Stomach (tissue), 9 donors: ENCODE data around the gene DPP10. TPM values are rescaled to one million over a fixed set of nuclear protein-coding genes. Genes with fewer than 3 reads are reported as not detected.

Experiments
- DNase-seq, 2 donors: peaks; one replicate each; pipeline versions ENCODE4 v3.0.0 to v3.0.0-alpha.2; 2013 to 2019
- H3K27ac ChIP-seq, 5 donors: fragments of 200-600 bp in 4 of 5; sonication (generic) in 4 of 5; one replicate each; pipeline ENCODE4 v1.5.1; 2013 to 2019; ENCODE audit warnings: mild to moderate bottlenecking in 1 of 5, moderate library complexity in 1 of 5
- H3K27me3 ChIP-seq, 3 donors: fragments of 200-600 bp; sonication (generic); one replicate each; pipeline ENCODE4 v1.5.1; 2017 to 2019; ENCODE audit warnings: mixed run types in 1 of 3
- H3K36me3 ChIP-seq, 4 donors: fragments of 200-600 bp; sonication (generic); 1 replicate in 3 of 4; 2 replicates in 1 of 4; pipeline ENCODE4 v1.5.1; 2016 to 2019
- H3K4me1 ChIP-seq, 4 donors: fragments of 200-600 bp; sonication (generic); one replicate each; pipeline ENCODE4 v1.5.1; 2016 to 2019
- H3K4me3 ChIP-seq, 4 donors: fragments of 200-600 bp; sonication (generic) in 3 of 4; one replicate each; pipeline ENCODE4 v1.5.1; 2016 to 2019; ENCODE audit warnings: mild to moderate bottlenecking in 1 of 4
- H3K9me3 ChIP-seq, 4 donors: fragments of 200-600 bp; sonication (generic); one replicate each; pipeline ENCODE4 v1.5.1; 2016 to 2019
- EP300 ChIP-seq: sonication (generic); formaldehyde crosslinking; IDR thresholded peaks from one replicate; pipeline ENCODE4 v1.6.1; 2017; ENCODE audit warnings: antibody characterized with exemption
- POLR2A ChIP-seq, 4 donors: fragments of 450-650 bp; IDR thresholded peaks; one replicate each; pipeline ENCODE4 v1.6.1; 2016; ENCODE audit warnings: antibody characterized with exemption in 4 of 4, control low read depth in 2 of 4, mild to moderate bottlenecking in 1 of 4, moderate library complexity in 1 of 4
- POLR2AphosphoS5 ChIP-seq, 3 donors: sonication (generic); formaldehyde crosslinking; IDR thresholded peaks; one replicate each; pipeline ENCODE4 v1.6.1; 2016; ENCODE audit warnings: antibody characterized with exemption in 3 of 3
- WGBS, 5 donors: extraction: QIAGEN DNeasy Blood & Tissue Kit in 3 of 5; methylation state at CpG; one replicate each; pipeline versions ENCODE4 v1.1.5 to v1.1.7; 2013 to 2018; 5-methylcytosine and 5-hydroxymethylcytosine counted together
- intact Hi-C: fragments of 100-400 bp; cut with DNase I; formaldehyde crosslinking; loops from one replicate; pipeline ENCODE4 v1.15.1; 2023; ENCODE audit warnings: low total_unique reads
- polyA plus RNA-seq, 3 donors: library from polyadenylated mRNA; stranded (reverse); fragments of 200-250 nt; gene quantifications; one replicate each; pipeline ENCODE4 v1.2.3, GENCODE V29; 2013
- total RNA-seq, 5 donors: library from RNA; depleted of rRNA; stranded (reverse); fragments of >200 nt; gene quantifications; one replicate each; pipeline versions ENCODE4 v1.1.0 to v1.2.3, GENCODE V29; 2014 to 2016
- TF ChIP-seq, protein P1 (sequence below), 7 experiments: fragments of 450-650 bp in 4 of 7; fragments of 200-600 bp in 3 of 7; sonication (generic) in 3 of 7; IDR thresholded peaks; one replicate each; pipeline ENCODE4 v1.5.1; 2016 to 2019; ENCODE audit warnings: antibody characterized with exemption in 7 of 7, control low read depth in 2 of 7, mild to moderate bottlenecking in 1 of 7
- donor health status: healthy with polysubstance abuse.
- donor health status: Bipolar disorder and iron deficiency.
- donor health status: healthy.

Gene DPP10
- total and polyA plus RNA-seq, 8 donors = 0.18 to 15.6 (median 2.0) TPM; not detected in 1

- DNase-seq = no peak
- intact Hi-C loops = no loop called here
- no peaks in the 10 kb centered on the region for H3K4me1 ChIP-seq
- H3K27ac ChIP-seq = no peak overlapping the region
- H3K4me3 ChIP-seq = no peak overlapping the region
- H3K27me3 ChIP-seq = no peaks in the 10 kb centered on the region
- TF ChIP-seq, protein P1, sequence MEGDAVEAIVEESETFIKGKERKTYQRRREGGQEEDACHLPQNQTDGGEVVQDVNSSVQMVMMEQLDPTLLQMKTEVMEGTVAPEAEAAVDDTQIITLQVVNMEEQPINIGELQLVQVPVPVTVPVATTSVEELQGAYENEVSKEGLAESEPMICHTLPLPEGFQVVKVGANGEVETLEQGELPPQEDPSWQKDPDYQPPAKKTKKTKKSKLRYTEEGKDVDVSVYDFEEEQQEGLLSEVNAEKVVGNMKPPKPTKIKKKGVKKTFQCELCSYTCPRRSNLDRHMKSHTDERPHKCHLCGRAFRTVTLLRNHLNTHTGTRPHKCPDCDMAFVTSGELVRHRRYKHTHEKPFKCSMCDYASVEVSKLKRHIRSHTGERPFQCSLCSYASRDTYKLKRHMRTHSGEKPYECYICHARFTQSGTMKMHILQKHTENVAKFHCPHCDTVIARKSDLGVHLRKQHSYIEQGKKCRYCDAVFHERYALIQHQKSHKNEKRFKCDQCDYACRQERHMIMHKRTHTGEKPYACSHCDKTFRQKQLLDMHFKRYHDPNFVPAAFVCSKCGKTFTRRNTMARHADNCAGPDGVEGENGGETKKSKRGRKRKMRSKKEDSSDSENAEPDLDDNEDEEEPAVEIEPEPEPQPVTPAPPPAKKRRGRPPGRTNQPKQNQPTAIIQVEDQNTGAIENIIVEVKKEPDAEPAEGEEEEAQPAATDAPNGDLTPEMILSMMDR (IDR thresholded peaks at IDR 0.05) = no peak
- TF ChIP-seq POLR2A (IDR thresholded peaks at IDR 0.05) (no peak), EP300 (no peak)
- no peaks in the 10 kb centered on the region for H3K36me3 ChIP-seq
- 50 to 71% (median 55%) methylated on average over 1 of the region's 1 CpG for WGBS, 5 donors
- no peaks in the 10 kb centered on the region for H3K9me3 ChIP-seq
Observed at GRCh38 chr2:114472726-114473125, 30.3 kb downstream of the DPP10 start.

- peak in 1 of 2 donors; percentile 67 for DNase-seq
- no peak for TF ChIP-seq POLR2AphosphoS5 (IDR thresholded peaks at IDR 0.05)
- no peak for TF ChIP-seq POLR2A (IDR thresholded peaks at IDR 0.05)
- TF ChIP-seq EP300 = no peak
- TF ChIP-seq, protein P1 (IDR thresholded peaks at IDR 0.05) = no peak
- 64 to 79% (median 74%) methylated on average over 3 of the region's 3 CpGs for WGBS, 5 donors
- Histone ChIP-seq H3K9me3 (no peaks in the 10 kb centered on the region), H3K36me3 (no peaks in the 10 kb centered on the region), H3K4me3 (no peak overlapping the region), H3K27me3 (no peaks in the 10 kb centered on the region), H3K4me1 (no peaks in the 10 kb centered on the region), H3K27ac (no peak overlapping the region)
- intact Hi-C loops = no loop called here
Observed at GRCh38 chr2:114488841-114489530, 46.5 kb downstream of the DPP10 start.

DNA sequence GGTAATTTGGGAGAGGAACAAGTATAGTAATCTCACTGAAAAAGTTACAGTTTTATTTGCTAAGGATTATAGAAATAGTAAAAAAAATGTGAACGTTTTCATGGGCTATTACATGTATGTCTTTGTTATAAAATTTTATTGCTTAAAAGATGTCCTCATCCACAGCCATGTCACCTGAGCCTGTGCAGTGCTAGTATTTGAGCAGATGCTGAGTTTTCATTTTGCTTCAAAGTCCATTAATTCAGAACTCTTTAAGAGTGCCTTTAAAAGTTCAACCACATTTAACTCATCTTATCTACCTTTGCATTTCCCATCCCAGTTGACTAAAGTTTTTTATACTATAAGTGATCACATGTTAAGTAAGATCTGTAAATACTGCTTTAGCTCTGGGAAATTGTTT, 52.6 kb downstream of the DPP10 start:
- no peak for DNase-seq
- H3K4me3 ChIP-seq = no peak overlapping the region
- H3K4me1 ChIP-seq = no peaks in the 10 kb centered on the region
- no peaks in the 10 kb centered on the region for H3K27me3 ChIP-seq
- H3K9me3 ChIP-seq = no peaks in the 10 kb centered on the region
- intact Hi-C loops = no loop called here
- no peak overlapping the region for H3K27ac ChIP-seq
- H3K36me3 ChIP-seq = no peaks in the 10 kb centered on the region
- 32 to 51% (median 36%) methylated on average over 1 of the region's 1 CpG for WGBS, 5 donors
- TF ChIP-seq, protein P1 (IDR thresholded peaks at IDR 0.05) = no peak
- TF ChIP-seq POLR2A (IDR thresholded peaks at IDR 0.05) (no peak), EP300 (no peak), POLR2AphosphoS5 (IDR thresholded peaks at IDR 0.05) (no peak)

- no peak for TF ChIP-seq POLR2AphosphoS5 (IDR thresholded peaks at IDR 0.05)
- TF ChIP-seq EP300 = no peak
- TF ChIP-seq POLR2A (IDR thresholded peaks at IDR 0.05) = no peak
- TF ChIP-seq, protein P1 (IDR thresholded peaks at IDR 0.05) = no peak
- intact Hi-C loops = no loop called here
- H3K4me3 ChIP-seq = no peak overlapping the region
- DNase-seq = no peak
- 82 to 90% (median 87%) methylated on average over 11 to 12 of the region's 12 CpGs for WGBS, 5 donors
- no peaks in the 10 kb centered on the region for H3K4me1 ChIP-seq
- no peaks in the 10 kb centered on the region for H3K36me3 ChIP-seq
- H3K27me3 ChIP-seq = no peaks in the 10 kb centered on the region
- no peak overlapping the region for H3K27ac ChIP-seq
- no peaks in the 10 kb centered on the region for H3K9me3 ChIP-seq
Observed at GRCh38 chr2:114496959-114497358, 54.5 kb downstream of the DPP10 start.
